Measurements from ENCODE around the gene TUBB4A. TPM values are rescaled to one million over a fixed set of nuclear protein-coding genes. Genes with fewer than 3 reads are reported as not detected.

The TUBB4A gene
- total RNA-seq, 1 experiment from 2014 or later, result 20.3 TPM

DNA sequence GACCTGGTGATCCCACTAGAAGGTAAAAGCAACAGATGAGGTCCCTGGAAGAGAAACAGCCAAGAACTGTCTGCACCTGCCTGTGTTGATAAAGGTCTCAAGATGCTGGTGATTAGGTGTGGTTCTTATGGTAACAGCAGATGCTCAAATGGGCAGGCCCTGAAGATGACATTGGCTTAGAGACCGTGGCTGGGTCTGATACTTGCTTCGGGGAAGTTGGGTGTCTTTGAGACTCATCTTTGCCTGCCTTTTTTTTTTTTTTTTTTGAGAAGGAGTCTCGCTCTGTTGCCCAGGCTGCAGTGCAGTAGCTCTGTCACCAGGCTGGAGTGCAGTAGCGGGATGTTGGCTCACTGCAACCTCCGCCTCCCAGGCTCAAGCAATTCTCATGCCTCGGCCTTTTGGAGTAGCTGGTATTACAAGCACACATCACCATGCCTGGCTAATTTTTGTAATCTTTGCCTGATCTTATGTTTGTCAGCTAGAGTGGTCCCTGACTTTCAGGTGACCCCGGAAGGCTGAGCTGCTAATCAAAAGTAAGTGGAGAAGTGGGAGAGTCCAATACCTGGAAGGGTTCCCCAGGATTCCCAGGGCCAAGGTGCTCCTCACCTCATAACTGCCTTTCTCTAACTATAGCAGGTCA lies 50.4 kb downstream of the TUBB4A start:
- Histone ChIP-seq H3K79me2 (ENCODE audit: insufficient read depth, low read length) (no peaks in the 10 kb centered on the region), H2BK5ac (ENCODE audit: insufficient read length, low read length) (no peak overlapping the region), H2AFZ (ENCODE audit: low read length) (no peak overlapping the region), H3K27me3 (ENCODE audit: insufficient read depth, low read length) (no peaks in the 10 kb centered on the region), H4K5ac (ENCODE audit: insufficient read length, low read depth, low read length) (no peak overlapping the region), H3K56ac (ENCODE audit: insufficient read length, low read depth, low read length) (no peak overlapping the region), H2BK20ac (ENCODE audit: low read depth, low read length, poor library complexity, severe bottlenecking) (no peak overlapping the region), H2AK5ac (ENCODE audit: insufficient read length, low read length) (no peak overlapping the region), H2BK12ac (ENCODE audit: insufficient read length, low read depth, low read length) (no peak overlapping the region), H4K91ac (ENCODE audit: insufficient read length, low read depth, low read length) (no peak overlapping the region), H2BK15ac (ENCODE audit: low read depth, low read length) (no peak overlapping the region), H4K8ac (replicated peaks; ENCODE audit: insufficient read length, low read depth, low read length) (no peak overlapping the region), H3K4me1 (ENCODE audit: insufficient read depth, low read length) (no peaks in the 10 kb centered on the region), H4K20me1 (ENCODE audit: control insufficient read depth, insufficient read depth, insufficient read length) (no peaks in the 10 kb centered on the region), H3K27ac (ENCODE audit: insufficient read length, low read depth, low read length) (no peak overlapping the region), H3K4me2 (ENCODE audit: insufficient read depth, insufficient read length, low read length) (no peak overlapping the region), H3K9me3 (ENCODE audit: control insufficient read depth, low read depth, low read length) (peaks cover 8% of the 10 kb centered on the region), H3K23me2 (ENCODE audit: insufficient read length, low read depth, low read length, poor library complexity, severe bottlenecking) (no peaks in the 10 kb centered on the region), H3K23ac (ENCODE audit: insufficient read length, low read depth, low read length) (no peak overlapping the region), H3T11ph (ENCODE audit: low read length) (no peak overlapping the region), H3K9ac (ENCODE audit: extremely low read depth, insufficient read length, low read length) (no peak overlapping the region), H3K79me1 (ENCODE audit: insufficient read depth, low read depth, low read length, poor library complexity, severe bottlenecking) (no peaks in the 10 kb centered on the region), H3K18ac (ENCODE audit: insufficient read length, low read depth, low read length) (no peak overlapping the region), H3K4ac (ENCODE audit: low read depth, low read length) (no peak overlapping the region), H3K14ac (ENCODE audit: insufficient read depth, low read length) (no peak overlapping the region), H2BK120ac (ENCODE audit: low read depth, low read length, poor library complexity, severe bottlenecking) (no peak overlapping the region)
- Mint-ChIP-seq H3K36me3 (ENCODE audit: insufficient read depth in 1 of 3, low read depth in 3 of 3) (peaks cover 31 to 55% (median 48%) of the 10 kb centered on the region in 3 experiments), H3K4me3 (no peak overlapping the region), H3K27ac (no peak overlapping the region), H3K27me3 (ENCODE audit: low read depth) (no peaks in the 10 kb centered on the region), H3K4me1 (no peaks in the 10 kb centered on the region), H3K9me3 (peaks cover 6 to 7% of the 10 kb centered on the region in 2 experiments; a peak in 4 of 5 replicates)
- TF ChIP-seq, protein P1, sequence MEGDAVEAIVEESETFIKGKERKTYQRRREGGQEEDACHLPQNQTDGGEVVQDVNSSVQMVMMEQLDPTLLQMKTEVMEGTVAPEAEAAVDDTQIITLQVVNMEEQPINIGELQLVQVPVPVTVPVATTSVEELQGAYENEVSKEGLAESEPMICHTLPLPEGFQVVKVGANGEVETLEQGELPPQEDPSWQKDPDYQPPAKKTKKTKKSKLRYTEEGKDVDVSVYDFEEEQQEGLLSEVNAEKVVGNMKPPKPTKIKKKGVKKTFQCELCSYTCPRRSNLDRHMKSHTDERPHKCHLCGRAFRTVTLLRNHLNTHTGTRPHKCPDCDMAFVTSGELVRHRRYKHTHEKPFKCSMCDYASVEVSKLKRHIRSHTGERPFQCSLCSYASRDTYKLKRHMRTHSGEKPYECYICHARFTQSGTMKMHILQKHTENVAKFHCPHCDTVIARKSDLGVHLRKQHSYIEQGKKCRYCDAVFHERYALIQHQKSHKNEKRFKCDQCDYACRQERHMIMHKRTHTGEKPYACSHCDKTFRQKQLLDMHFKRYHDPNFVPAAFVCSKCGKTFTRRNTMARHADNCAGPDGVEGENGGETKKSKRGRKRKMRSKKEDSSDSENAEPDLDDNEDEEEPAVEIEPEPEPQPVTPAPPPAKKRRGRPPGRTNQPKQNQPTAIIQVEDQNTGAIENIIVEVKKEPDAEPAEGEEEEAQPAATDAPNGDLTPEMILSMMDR (conservative IDR thresholded peaks at IDR 0.05), result no peak
- WGBS (ENCODE audit: extremely low coverage, insufficient read length, low lambda C conversion rate), result no CpG with 5 or more reads among the region's 7 CpGs
- DNase-seq, result no peak

Measured in H9 (cell line).